Common myeloid progenitor, CD34-positive (primary cell): ENCODE data around the gene AGAP1.

Experiments
- CTCF ChIA-PET: fragments of 350-600 bp; sonication (Branson Sonifier 250); formaldehyde crosslinking; loops from one replicate; lab custom pipeline; 2021; ENCODE audit warnings: antibody characterized with exemption; lab: Charles Lee
- POLR2A ChIA-PET: fragments of 350-600 bp; sonication (Branson Sonifier 250); formaldehyde crosslinking; loops from one replicate; lab custom pipeline; 2021; ENCODE audit warnings: antibody characterized with exemption; lab: Charles Lee
- DNase-seq, 3 donors: peaks; one replicate each; pipeline versions ENCODE4 v3.0.0 to v3.0.0-alpha.2; 2013
- H3K27ac ChIP-seq, 2 experiments: 1 replicate in 1 of 2; 2 replicates in 1 of 2; pipeline ENCODE4 v1.7.0; 2013; ENCODE audit warnings: inconsistent platforms in 2 of 2, low read length in 2 of 2, mild to moderate bottlenecking in 2 of 2, low read depth in 1 of 2, moderate library complexity in 1 of 2; ENCODE audit not compliant: severe bottlenecking in 2 of 2, insufficient read depth in 1 of 2, poor library complexity in 1 of 2
- H3K27me3 ChIP-seq, 5 experiments: replicated peaks in 2 of 5; 1 replicate in 3 of 5; 2 replicates in 2 of 5; pipeline versions ENCODE4 v1.6.1 to v1.7.0; 2013; ENCODE audit warnings: low read length in 4 of 5, mild to moderate bottlenecking in 2 of 5, moderate library complexity in 2 of 5, inconsistent platforms in 1 of 5; ENCODE audit not compliant: insufficient read depth in 5 of 5, control insufficient read depth in 4 of 5
- H3K36me3 ChIP-seq, 4 experiments: 1 replicate in 2 of 4; 2 replicates in 2 of 4; pipeline versions ENCODE4 v1.6.1 to v1.7.0; 2013; ENCODE audit warnings: low read length in 3 of 4, control low read depth in 1 of 4, mild to moderate bottlenecking in 1 of 4; ENCODE audit not compliant: control insufficient read depth in 4 of 4, insufficient read depth in 4 of 4
- H3K4me1 ChIP-seq, 4 experiments: 1 replicate in 3 of 4; 2 replicates in 1 of 4; pipeline versions ENCODE4 v1.6.1 to v1.7.1; 2013; ENCODE audit warnings: low read length in 3 of 4, mild to moderate bottlenecking in 3 of 4, control low read depth in 1 of 4, inconsistent platforms in 1 of 4, moderate library complexity in 1 of 4; ENCODE audit not compliant: control insufficient read depth in 4 of 4, insufficient read depth in 4 of 4; ENCODE audit errors: control extremely low read depth in 1 of 4
- H3K4me3 ChIP-seq, 7 experiments: 1 replicate in 4 of 7; 2 replicates in 3 of 7; pipeline versions ENCODE4 v1.5.1 to v1.7.0; 2013; ENCODE audit warnings: mild to moderate bottlenecking in 7 of 7, low read length in 6 of 7, moderate library complexity in 6 of 7, inconsistent platforms in 2 of 7, low read depth in 2 of 7, control low read depth in 1 of 7; ENCODE audit not compliant: insufficient read depth in 4 of 7, control insufficient read depth in 1 of 7; ENCODE audit errors: extremely low read depth in 1 of 7
- H3K9me3 ChIP-seq, 5 experiments: 1 replicate in 4 of 5; 2 replicates in 1 of 5; pipeline versions ENCODE4 v1.6.1 to v1.7.1; 2013; ENCODE audit warnings: low read length in 4 of 5, mild to moderate bottlenecking in 2 of 5, inconsistent platforms in 1 of 5, low read depth in 1 of 5, moderate library complexity in 1 of 5; ENCODE audit not compliant: control insufficient read depth in 4 of 5, insufficient read depth in 2 of 5; ENCODE audit errors: control extremely low read depth in 1 of 5
- WGBS: methylation state at CpG from one replicate; pipeline ENCODE4 v1.1.5; 2013; ENCODE audit not compliant: insufficient coverage; 5-methylcytosine and 5-hydroxymethylcytosine counted together

The AGAP1 gene

GRCh38 chr2:236114959-236115358 is 621.1 kb downstream of the AGAP1 start:
- H3K4me1 ChIP-seq, result no peaks in the 10 kb centered on the region
- WGBS, result 94% methylated on average over 15 of the region's 15 CpGs
- no peak overlapping the region for H3K27ac ChIP-seq
- H3K9me3 ChIP-seq, result no peaks in the 10 kb centered on the region
- CTCF ChIA-PET, result no interaction called here
- peaks cover 2 to 50% (median 16%) of the 10 kb centered on the region in 5 experiments for H3K27me3 ChIP-seq
- H3K36me3 ChIP-seq, result no peaks in the 10 kb centered on the region
- DNase-seq, result no peak
- POLR2A ChIA-PET, result no interaction called here
- H3K4me3 ChIP-seq, result no peak overlapping the region

DNA sequence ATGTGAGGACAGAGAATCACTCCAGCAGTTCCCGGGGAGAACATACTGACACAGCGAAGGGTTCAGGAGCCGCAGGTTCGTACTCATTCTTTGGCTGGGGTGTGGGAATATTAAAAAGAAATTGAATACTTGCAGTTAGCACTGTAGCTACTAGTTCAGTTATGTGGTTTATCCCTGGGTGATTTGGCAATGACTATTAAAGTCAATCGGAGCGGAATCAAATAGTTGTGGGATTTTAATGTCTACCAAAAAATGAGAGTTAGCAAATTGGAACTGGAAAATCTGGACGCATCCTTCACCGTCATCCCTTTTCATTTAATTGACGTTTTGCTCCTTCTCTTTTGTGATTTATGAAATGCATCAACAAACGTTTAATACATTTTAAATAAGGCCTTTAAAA is 623.6 kb downstream of the AGAP1 start:
- WGBS, result 80% methylated on average over 3 of the region's 10 CpGs
- Histone ChIP-seq H3K27me3 (peaks cover 2 to 52% (median 17%) of the 10 kb centered on the region in 5 experiments), H3K36me3 (no peaks in the 10 kb centered on the region), H3K9me3 (no peaks in the 10 kb centered on the region), H3K4me1 (no peaks in the 10 kb centered on the region), H3K4me3 (no peak overlapping the region), H3K27ac (no peak overlapping the region)
- DNase-seq, result no peak
- CTCF ChIA-PET, result no interaction called here
- POLR2A ChIA-PET, result no interaction called here

- Histone ChIP-seq H3K4me1 (no peaks in the 10 kb centered on the region), H3K4me3 (no peak overlapping the region), H3K27me3 (peaks cover 2 to 49% (median 17%) of the 10 kb centered on the region in 5 experiments), H3K27ac (no peak overlapping the region), H3K9me3 (no peaks in the 10 kb centered on the region), H3K36me3 (no peaks in the 10 kb centered on the region)
- WGBS, result 60% methylated on average over 9 of the region's 10 CpGs
- POLR2A ChIA-PET, result no interaction called here
- CTCF ChIA-PET, result no interaction called here
- no peak for DNase-seq
Observed at GRCh38 chr2:236117861-236118269, 624.0 kb downstream of the AGAP1 start.

GRCh38 chr2:236119003-236119402 is 625.2 kb downstream of the AGAP1 start:
- Histone ChIP-seq H3K27ac (no peak overlapping the region), H3K4me3 (no peak overlapping the region), H3K36me3 (no peaks in the 10 kb centered on the region), H3K4me1 (no peaks in the 10 kb centered on the region), H3K9me3 (no peaks in the 10 kb centered on the region), H3K27me3 (peaks cover 2 to 48% (median 17%) of the 10 kb centered on the region in 5 experiments)
- ChIA-PET POLR2A (interaction anchor here (0.6 kb wide), 1 partner anchor 18 kb away, joined by 5 read pairs; no protein-coding TSS in a partner anchor), CTCF (no interaction called here)
- WGBS, result 69% methylated on average over 4 of the region's 4 CpGs
- DNase-seq, result no peak

DNA sequence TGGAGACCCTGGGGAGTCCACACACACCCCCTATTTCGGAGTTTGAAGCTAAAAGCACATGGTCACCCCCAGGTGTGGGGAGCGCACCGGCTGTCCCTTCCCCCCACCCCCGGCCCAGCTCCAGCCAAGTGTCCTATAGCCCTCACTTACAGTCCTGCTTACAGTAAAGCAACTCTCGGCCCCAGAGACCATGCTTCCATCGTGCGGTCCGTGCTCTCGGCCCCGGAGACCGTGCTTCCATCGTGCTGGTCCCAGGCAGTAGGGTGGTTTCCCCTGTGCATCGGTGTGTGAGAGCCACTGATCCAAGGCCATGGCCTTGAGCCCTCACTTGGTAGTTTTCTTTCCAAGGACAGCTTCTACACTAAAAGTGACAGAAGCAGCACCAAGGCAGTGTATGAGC is 625.6 kb downstream of the AGAP1 start:
- Histone ChIP-seq H3K27ac (no peak overlapping the region), H3K36me3 (no peaks in the 10 kb centered on the region), H3K4me1 (no peaks in the 10 kb centered on the region), H3K27me3 (peaks cover 2 to 45% (median 17%) of the 10 kb centered on the region in 5 experiments), H3K9me3 (no peaks in the 10 kb centered on the region), H3K4me3 (no peak overlapping the region)
- DNase-seq, result no peak
- WGBS, result 83% methylated on average over 12 of the region's 13 CpGs
- POLR2A ChIA-PET, result interaction anchor here (0.6 kb wide), 1 partner anchor 17 kb away, joined by 5 read pairs; no protein-coding TSS in a partner anchor
- CTCF ChIA-PET, result no interaction called here

DNA sequence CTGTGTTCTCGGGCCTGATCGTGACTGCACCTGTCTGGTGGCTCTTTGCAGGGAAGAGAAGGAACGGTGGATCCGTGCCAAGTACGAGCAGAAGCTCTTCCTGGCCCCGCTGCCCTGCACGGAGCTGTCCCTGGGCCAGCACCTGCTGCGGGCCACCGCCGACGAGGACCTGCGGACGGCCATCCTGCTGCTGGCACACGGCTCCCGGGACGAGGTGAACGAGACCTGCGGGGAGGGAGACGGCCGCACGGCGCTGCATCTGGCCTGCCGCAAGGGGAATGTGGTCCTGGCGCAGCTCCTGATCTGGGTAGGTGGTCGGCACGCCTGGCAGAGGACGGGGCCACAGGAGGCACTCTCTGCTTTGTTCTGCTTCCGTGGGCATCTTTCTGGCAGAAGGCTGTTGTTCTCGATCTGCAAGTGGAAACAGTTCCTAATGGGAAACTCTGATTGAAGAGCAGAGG is 626.3 kb downstream of the AGAP1 start:
- no peaks in the 10 kb centered on the region for H3K9me3 ChIP-seq
- DNase-seq, result no peak
- H3K4me3 ChIP-seq, result no peak overlapping the region
- peaks cover 2 to 41% (median 17%) of the 10 kb centered on the region in 5 experiments for H3K27me3 ChIP-seq
- POLR2A ChIA-PET, result no interaction called here
- no peaks in the 10 kb centered on the region for H3K36me3 ChIP-seq
- no peak overlapping the region for H3K27ac ChIP-seq
- CTCF ChIA-PET, result no interaction called here
- 62% methylated on average over 29 of the region's 29 CpGs for WGBS
- no peaks in the 10 kb centered on the region for H3K4me1 ChIP-seq

GRCh38 chr2:236120829-236121228 is 627.0 kb downstream of the AGAP1 start:
- POLR2A ChIA-PET, result no interaction called here
- no peaks in the 10 kb centered on the region for H3K36me3 ChIP-seq
- CTCF ChIA-PET, result no interaction called here
- no peak overlapping the region for H3K27ac ChIP-seq
- H3K4me1 ChIP-seq, result no peaks in the 10 kb centered on the region
- 96% methylated on average over 4 of the region's 5 CpGs for whole genome bisulfite sequencing
- H3K27me3 ChIP-seq, result peaks cover 2 to 41% (median 14%) of the 10 kb centered on the region in 5 experiments
- no peak for DNase-seq
- H3K4me3 ChIP-seq, result no peak overlapping the region
- H3K9me3 ChIP-seq, result no peaks in the 10 kb centered on the region
